ENCODE results near the gene EXOC6.

Gene EXOC6

DNA sequence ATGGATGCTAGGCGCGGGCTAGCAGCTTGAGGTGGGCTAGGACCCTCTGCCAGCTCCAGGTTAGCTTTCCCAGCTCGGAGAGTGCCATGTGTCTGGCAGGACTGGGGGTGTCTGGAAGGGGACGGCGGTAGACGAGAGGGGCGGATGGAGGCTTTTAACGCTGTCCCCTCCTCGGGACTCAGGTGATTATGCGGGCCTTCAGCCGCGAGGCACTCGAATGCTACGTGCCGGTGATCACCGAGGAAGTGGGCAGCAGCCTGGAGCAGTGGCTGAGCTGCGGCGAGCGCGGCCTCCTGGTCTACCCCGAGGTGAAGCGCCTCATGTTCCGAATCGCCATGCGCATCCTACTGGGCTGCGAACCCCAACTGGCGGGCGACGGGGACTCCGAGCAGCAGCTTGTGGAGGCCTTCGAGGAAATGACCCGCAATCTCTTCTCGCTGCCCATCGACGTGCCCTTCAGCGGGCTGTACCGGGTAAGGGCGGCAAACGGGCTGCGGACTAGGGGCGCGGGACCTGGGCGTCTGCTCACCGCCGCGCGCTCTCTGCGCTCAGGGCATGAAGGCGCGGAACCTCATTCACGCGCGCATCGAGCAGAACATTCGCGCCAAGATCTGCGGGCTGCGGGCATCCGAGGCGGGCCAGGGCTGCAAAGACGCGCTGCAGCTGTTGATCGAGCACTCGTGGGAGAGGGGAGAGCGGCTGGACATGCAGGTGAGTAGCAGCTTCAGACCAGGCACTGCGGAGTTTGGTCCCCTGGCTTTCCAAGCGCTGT, 226.5 kb downstream of the EXOC6 start:
- Histone ChIP-seq H3K4me1 (ENCODE audit: low read depth, poor library complexity, severe bottlenecking) (peaks cover 72% of the 10 kb centered on the region), H3K9ac (no peak overlapping the region), H3K36me3 (ENCODE audit: insufficient read depth) (no peaks in the 10 kb centered on the region), H3K27me3 (ENCODE audit: insufficient read depth, low read depth) (peaks cover 4% of the 10 kb centered on the region; the same call in 1 of the 2 replicates), H3K4me2 (peak overlapping the region; percentile 86), H3K4me3 (IDR thresholded peaks at IDR 0.05; ENCODE audit: insufficient read depth, low read depth, low read length) (no peak overlapping the region), H3K27ac (no peak overlapping the region), H3K79me2 (ENCODE audit: insufficient read depth, low read depth) (no peaks in the 10 kb centered on the region), H2AFZ (ENCODE audit: low read depth) (peak overlapping the region; percentile 71; the same call in 1 of the 2 replicates), H4K20me1 (ENCODE audit: insufficient read depth) (no peaks in the 10 kb centered on the region)
- TF ChIP-seq, protein P1, sequence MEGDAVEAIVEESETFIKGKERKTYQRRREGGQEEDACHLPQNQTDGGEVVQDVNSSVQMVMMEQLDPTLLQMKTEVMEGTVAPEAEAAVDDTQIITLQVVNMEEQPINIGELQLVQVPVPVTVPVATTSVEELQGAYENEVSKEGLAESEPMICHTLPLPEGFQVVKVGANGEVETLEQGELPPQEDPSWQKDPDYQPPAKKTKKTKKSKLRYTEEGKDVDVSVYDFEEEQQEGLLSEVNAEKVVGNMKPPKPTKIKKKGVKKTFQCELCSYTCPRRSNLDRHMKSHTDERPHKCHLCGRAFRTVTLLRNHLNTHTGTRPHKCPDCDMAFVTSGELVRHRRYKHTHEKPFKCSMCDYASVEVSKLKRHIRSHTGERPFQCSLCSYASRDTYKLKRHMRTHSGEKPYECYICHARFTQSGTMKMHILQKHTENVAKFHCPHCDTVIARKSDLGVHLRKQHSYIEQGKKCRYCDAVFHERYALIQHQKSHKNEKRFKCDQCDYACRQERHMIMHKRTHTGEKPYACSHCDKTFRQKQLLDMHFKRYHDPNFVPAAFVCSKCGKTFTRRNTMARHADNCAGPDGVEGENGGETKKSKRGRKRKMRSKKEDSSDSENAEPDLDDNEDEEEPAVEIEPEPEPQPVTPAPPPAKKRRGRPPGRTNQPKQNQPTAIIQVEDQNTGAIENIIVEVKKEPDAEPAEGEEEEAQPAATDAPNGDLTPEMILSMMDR (conservative IDR thresholded peaks at IDR 0.05; ENCODE audit: low read depth, low read length), result no peak

DNA sequence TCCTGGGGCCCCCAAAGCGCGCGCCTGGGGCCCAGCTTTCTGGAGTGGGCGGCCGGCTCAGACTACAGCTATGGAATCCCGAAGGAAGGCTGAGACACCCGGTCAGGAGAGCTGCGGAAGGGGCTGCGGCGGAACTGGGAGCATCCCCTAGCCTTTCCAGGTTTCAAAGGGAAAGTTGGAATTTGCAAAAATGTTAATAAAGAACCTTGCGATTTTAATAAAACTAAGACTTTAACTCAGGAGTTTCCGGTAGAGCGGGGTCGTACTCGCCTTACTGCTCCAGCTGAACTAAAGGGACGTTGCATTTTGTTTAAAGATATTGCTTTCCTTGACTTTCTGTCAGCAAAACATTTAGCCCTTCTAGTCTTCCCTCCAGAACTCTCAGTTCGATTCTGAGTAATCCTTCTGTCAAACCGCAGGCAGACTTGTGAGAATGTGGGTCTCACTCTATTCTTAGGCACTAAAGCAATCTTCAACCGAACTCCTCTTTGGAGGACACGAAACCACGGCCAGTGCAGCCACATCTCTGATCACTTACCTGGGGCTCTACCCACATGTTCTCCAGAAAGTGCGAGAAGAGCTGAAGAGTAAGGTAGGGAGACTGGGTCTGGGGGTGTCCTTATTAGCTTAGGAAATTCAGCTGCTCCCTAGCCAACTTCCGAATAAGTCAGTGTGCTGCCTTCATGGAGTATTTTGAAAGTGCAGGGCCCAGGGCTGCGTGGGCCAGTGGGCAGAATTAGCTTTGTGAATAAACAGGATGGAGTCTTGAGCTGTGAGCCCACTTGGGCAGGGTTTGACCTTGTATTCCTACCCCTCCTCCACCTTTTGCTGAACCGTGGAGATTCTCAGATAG, 227.3 kb downstream of the EXOC6 start:
- peaks cover 80% of the 10 kb centered on the region for H3K4me1 ChIP-seq (ENCODE audit: low read depth, poor library complexity, severe bottlenecking)

DNA sequence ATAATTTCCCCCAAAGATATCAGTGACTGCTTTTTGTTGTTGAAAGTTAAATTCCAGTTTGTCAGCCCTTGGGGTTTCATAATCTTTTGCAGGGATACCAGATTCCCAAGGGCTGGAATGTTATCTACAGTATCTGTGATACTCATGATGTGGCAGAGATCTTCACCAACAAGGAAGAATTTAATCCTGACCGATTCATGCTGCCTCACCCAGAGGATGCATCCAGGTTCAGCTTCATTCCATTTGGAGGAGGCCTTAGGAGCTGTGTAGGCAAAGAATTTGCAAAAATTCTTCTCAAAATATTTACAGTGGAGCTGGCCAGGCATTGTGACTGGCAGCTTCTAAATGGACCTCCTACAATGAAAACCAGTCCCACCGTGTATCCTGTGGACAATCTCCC, 228.6 kb downstream of the EXOC6 start:
- H3K4me2 ChIP-seq, result peak overlapping the region; percentile 41; the same call in 1 of the 2 replicates
- H4K20me1 ChIP-seq (ENCODE audit: insufficient read depth), result no peaks in the 10 kb centered on the region
- H3K27me3 ChIP-seq (ENCODE audit: insufficient read depth, low read depth), result peaks cover 4% of the 10 kb centered on the region; the same call in 1 of the 2 replicates
- TF ChIP-seq, protein P1 (conservative IDR thresholded peaks at IDR 0.05; ENCODE audit: low read depth, low read length), result no peak
- no peak overlapping the region for H3K9ac ChIP-seq
- H3K4me1 ChIP-seq (ENCODE audit: low read depth, poor library complexity, severe bottlenecking), result peaks cover 78% of the 10 kb centered on the region
- H3K79me2 ChIP-seq (ENCODE audit: insufficient read depth, low read depth), result no peaks in the 10 kb centered on the region
- no peak overlapping the region for H2AFZ ChIP-seq (ENCODE audit: low read depth)
- H3K36me3 ChIP-seq (ENCODE audit: insufficient read depth), result no peaks in the 10 kb centered on the region
- no peak overlapping the region for H3K4me3 ChIP-seq (IDR thresholded peaks at IDR 0.05; ENCODE audit: insufficient read depth, low read depth, low read length)
- H3K27ac ChIP-seq, result no peak overlapping the region

More for the DNA sequence above, 227.3 kb downstream of the EXOC6 start:
- peak overlapping the region; percentile 86 for H3K4me2 ChIP-seq
- H3K4me3 ChIP-seq (IDR thresholded peaks at IDR 0.05; ENCODE audit: insufficient read depth, low read depth, low read length), result no peak overlapping the region
- H2AFZ ChIP-seq (ENCODE audit: low read depth), result no peak overlapping the region
- TF ChIP-seq, protein P1 (conservative IDR thresholded peaks at IDR 0.05; ENCODE audit: low read depth, low read length), result no peak
- no peak overlapping the region; the same call in 1 of the 2 replicates for H3K27ac ChIP-seq
- H3K79me2 ChIP-seq (ENCODE audit: insufficient read depth, low read depth), result no peaks in the 10 kb centered on the region
- no peak overlapping the region for H3K9ac ChIP-seq
- peaks cover 4% of the 10 kb centered on the region; the same call in 1 of the 2 replicates for H3K27me3 ChIP-seq (ENCODE audit: insufficient read depth, low read depth)
- no peaks in the 10 kb centered on the region for H4K20me1 ChIP-seq (ENCODE audit: insufficient read depth)
- no peaks in the 10 kb centered on the region for H3K36me3 ChIP-seq (ENCODE audit: insufficient read depth)

DNA sequence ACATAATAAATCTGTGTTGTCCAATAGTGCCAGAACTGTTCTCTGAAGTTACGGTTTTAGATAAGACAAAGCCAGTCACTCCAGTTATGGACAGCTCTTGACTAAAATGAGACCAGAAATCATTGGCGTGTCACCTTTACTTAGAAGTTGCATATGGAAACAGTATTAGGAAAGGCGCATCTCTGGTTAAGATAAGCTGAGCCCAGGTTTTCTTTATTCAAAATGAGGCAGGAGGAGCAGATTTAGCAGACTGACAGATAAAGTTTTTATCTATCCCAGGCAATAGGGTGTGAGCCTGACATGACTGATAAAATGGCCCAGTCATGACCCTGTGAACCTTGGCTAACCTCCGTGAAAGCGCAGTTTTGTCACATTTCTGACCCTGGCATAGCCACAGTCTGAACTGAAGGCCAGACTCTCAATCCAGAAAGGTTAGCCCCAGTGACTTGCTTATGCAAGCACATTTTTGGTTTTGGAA, 229.6 kb downstream of the EXOC6 start:
- Histone ChIP-seq H4K20me1 (ENCODE audit: insufficient read depth) (no peaks in the 10 kb centered on the region), H2AFZ (ENCODE audit: low read depth) (no peak overlapping the region), H3K4me3 (IDR thresholded peaks at IDR 0.05; ENCODE audit: insufficient read depth, low read depth, low read length) (no peak overlapping the region), H3K36me3 (ENCODE audit: insufficient read depth) (no peaks in the 10 kb centered on the region), H3K9ac (no peak overlapping the region), H3K27me3 (ENCODE audit: insufficient read depth, low read depth) (no peaks in the 10 kb centered on the region), H3K79me2 (ENCODE audit: insufficient read depth, low read depth) (no peaks in the 10 kb centered on the region), H3K4me2 (peak overlapping the region; percentile 80), H3K4me1 (ENCODE audit: low read depth, poor library complexity, severe bottlenecking) (peaks cover 70% of the 10 kb centered on the region), H3K27ac (no peak overlapping the region)
- TF ChIP-seq, protein P1 (conservative IDR thresholded peaks at IDR 0.05; ENCODE audit: low read depth, low read length), result no peak

All from KMS-11 (cell line).